ENCODE results near the gene PPP2R1A.

DNA sequence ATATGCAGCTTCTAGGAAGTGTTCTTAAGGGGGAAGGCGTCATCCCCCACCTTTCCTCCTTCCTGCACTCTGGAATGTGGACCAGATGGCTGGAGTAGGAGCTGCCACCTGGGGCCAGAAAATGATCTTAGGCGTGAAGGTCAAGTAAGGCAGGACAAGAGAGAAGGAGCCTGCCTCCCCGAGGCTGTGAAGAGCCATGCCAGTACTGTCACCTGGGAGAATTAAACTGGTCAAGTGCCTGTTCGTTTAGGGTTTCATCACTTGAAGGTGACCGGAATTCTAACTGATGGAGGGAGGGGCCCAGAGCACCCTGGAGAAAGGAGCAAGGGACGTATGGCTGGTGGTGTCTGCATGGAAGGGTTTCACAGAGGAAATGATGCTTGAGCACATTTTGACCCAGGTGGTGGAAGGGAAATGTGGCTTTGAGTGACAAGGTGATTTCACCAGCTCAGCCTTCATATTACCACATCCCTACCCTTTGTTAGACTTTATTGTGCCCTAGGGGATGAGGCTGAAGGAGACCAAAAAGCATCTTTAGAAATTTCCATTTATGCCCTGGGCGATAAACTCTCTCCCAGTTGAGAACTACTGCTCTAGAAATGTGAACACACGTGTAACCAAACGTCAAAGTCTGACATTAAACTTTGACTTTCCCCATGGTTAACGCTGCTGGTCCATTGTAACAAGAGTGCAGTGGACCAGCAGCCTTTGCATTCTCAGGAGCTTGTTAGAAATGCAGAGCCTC is 37.5 kb downstream of the PPP2R1A start:
- TF ChIP-seq SUZ12 (IDR thresholded peaks at IDR 0.05; ENCODE audit: extremely low read depth, insufficient read depth, insufficient read length) (no peak), ZNF274 (IDR thresholded peaks at IDR 0.05; ENCODE audit: low read depth, low read length) (no peak), YY1 (IDR thresholded peaks at IDR 0.05; ENCODE audit: insufficient read depth, insufficient read length) (no peak)
